Measurements from ENCODE around the gene SPON1.

Gene SPON1

DNA sequence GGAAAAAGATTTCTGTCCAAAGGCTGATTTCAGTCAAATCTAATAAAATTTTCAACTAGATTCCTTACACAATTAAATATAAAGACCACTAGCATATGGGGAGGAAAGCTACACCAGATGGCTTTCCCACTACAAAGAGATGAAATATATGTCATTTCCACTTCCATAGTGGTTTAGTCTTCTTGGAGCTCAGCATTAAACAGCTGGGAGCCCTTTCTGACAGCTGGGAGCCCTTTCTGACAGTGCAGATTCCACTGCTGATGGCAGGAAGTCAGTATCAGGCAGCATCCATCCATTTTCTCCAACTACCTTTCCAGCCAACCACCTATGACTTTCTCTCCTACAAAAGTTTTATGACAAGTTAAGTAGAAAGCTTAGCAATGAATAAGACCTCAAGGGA, 218.6 kb downstream of the SPON1 start:
- Histone ChIP-seq H3K27me3 (ENCODE audit: insufficient read depth, insufficient read length) (no peaks in the 10 kb centered on the region), H3K36me3 (ENCODE audit: insufficient read depth, insufficient read length, low read length) (no peaks in the 10 kb centered on the region), H3K9ac (ENCODE audit: insufficient read length, low read depth) (no peak overlapping the region), H3K9me3 (ENCODE audit: insufficient read depth, low read length) (no peaks in the 10 kb centered on the region), H3K4me3 (ENCODE audit: insufficient read length, low read depth) (no peak overlapping the region), H3K4me1 (ENCODE audit: insufficient read depth, insufficient read length) (no peaks in the 10 kb centered on the region)
- TF ChIP-seq ZNF274 (IDR thresholded peaks at IDR 0.05; ENCODE audit: low read depth, low read length) (no peak), YY1 (IDR thresholded peaks at IDR 0.05; ENCODE audit: insufficient read depth, insufficient read length) (no peak), SUZ12 (IDR thresholded peaks at IDR 0.05; ENCODE audit: extremely low read depth, insufficient read depth, insufficient read length) (no peak)
- no peak for DNase-seq (ENCODE audit: low read depth, low spot score)

DNA sequence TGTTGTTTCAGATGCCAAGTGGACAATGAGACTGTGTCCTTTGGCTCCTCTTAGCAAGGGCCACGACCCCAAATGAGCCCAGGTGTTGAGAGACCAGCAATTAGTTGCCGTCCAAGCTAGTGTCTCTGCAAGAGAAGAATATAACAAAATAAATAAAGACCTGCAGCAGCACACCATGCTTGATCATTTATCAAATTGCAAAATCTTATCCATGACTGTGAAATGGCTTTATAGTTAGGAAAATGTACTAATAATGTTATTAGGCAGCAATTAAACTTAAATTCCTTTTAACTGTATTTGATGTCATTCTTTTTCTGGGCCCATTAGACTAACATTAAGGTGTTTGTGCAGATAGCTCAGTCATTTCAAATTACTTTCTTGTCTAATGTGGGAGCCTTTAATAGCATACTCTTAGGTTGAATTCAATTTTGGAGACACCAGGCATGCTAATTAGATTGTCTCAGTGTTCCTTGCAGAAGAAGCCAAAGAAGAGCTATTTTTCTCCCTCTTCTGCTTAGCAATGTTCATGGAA, 220.4 kb downstream of the SPON1 start:
- Histone ChIP-seq H3K9ac (ENCODE audit: insufficient read length, low read depth) (no peak overlapping the region), H3K4me3 (ENCODE audit: insufficient read length, low read depth) (no peak overlapping the region), H3K9me3 (ENCODE audit: insufficient read depth, low read length) (no peaks in the 10 kb centered on the region), H3K27me3 (ENCODE audit: insufficient read depth, insufficient read length) (no peaks in the 10 kb centered on the region), H3K4me1 (ENCODE audit: insufficient read depth, insufficient read length) (no peaks in the 10 kb centered on the region), H3K36me3 (ENCODE audit: insufficient read depth, insufficient read length, low read length) (no peaks in the 10 kb centered on the region)
- no peak for DNase-seq (ENCODE audit: low read depth, low spot score)
- no peak for TF ChIP-seq SUZ12 (IDR thresholded peaks at IDR 0.05; ENCODE audit: extremely low read depth, insufficient read depth, insufficient read length)
- no peak for TF ChIP-seq YY1 (IDR thresholded peaks at IDR 0.05; ENCODE audit: insufficient read depth, insufficient read length)
- TF ChIP-seq ZNF274 (IDR thresholded peaks at IDR 0.05; ENCODE audit: low read depth, low read length) = no peak

DNA sequence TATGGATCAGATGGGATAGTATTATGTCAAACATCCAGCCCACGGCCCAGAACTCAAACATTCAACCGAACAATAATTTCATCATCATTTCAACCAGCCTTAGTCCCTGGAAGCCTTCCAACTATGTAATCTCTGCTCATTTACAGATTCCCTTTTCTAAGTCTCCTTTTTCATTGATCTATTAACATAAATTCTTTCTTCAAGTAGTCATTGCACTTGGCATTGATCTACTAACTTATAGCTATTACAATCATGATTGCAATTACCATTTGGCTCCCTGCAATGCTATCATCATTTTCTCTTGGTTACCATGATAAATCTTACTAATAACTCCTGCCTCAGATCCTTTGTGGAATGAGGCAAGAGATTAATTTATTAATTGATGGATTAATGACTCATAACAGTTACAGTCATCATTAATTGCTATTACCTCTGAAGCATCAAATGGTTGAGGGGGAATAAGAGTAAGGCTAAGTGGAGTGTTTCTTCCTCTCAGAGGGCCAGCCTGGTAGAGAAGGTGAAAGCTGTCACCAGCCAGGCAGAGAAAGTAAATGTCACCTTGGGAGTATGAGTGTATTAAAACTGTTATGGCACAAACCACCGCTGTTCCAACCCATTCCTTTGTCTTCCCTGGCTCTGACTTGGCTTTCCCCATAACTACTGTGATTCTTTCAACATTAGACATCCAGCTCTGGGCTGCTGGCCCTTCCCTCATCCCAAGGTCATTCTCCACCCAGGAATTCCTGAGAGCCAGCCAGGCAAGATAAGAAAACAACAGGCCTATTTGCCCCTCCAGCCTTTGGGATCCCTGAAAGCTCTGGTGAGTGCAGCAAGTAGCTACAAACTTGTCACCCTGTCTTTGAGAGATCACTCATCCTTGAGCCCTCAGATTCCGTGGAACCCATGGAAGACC, 221.8 kb downstream of the SPON1 start:
- Histone ChIP-seq H3K4me1 (ENCODE audit: insufficient read depth, insufficient read length) (no peaks in the 10 kb centered on the region), H3K9ac (ENCODE audit: insufficient read length, low read depth) (no peak overlapping the region), H3K27me3 (ENCODE audit: insufficient read depth, insufficient read length) (no peaks in the 10 kb centered on the region), H3K4me3 (ENCODE audit: insufficient read length, low read depth) (no peak overlapping the region), H3K36me3 (ENCODE audit: insufficient read depth, insufficient read length, low read length) (no peaks in the 10 kb centered on the region), H3K9me3 (ENCODE audit: insufficient read depth, low read length) (no peaks in the 10 kb centered on the region)
- TF ChIP-seq YY1 (IDR thresholded peaks at IDR 0.05; ENCODE audit: insufficient read depth, insufficient read length) (no peak), SUZ12 (IDR thresholded peaks at IDR 0.05; ENCODE audit: extremely low read depth, insufficient read depth, insufficient read length) (no peak), ZNF274 (IDR thresholded peaks at IDR 0.05; ENCODE audit: low read depth, low read length) (no peak)
- DNase-seq (ENCODE audit: low read depth, low spot score) = no peak

DNA sequence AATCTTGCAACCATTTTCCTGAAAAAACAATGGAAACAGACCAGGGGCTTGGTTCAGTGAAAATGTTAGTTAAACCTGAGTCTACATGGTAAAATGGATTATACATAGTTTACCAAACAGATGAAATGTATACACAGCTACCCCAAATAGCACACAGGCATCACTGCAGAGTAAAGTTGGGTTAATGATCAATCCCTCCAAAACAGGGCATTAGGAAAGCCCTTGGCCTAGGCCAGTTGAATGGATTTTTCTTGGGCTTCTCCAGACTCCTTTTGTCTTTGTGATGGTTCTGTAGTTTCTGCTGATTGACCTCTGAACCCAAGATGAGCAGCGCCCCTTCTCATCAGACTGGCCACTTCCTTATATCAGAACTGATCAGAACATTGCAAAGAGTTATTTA, 222.9 kb downstream of the SPON1 start:
- no peaks in the 10 kb centered on the region for H3K27me3 ChIP-seq (ENCODE audit: insufficient read depth, insufficient read length)
- H3K36me3 ChIP-seq (ENCODE audit: insufficient read depth, insufficient read length, low read length) = no peaks in the 10 kb centered on the region
- TF ChIP-seq SUZ12 (IDR thresholded peaks at IDR 0.05; ENCODE audit: extremely low read depth, insufficient read depth, insufficient read length) = no peak
- TF ChIP-seq ZNF274 (IDR thresholded peaks at IDR 0.05; ENCODE audit: low read depth, low read length) = no peak
- TF ChIP-seq YY1 (IDR thresholded peaks at IDR 0.05; ENCODE audit: insufficient read depth, insufficient read length) = no peak

GRCh38 chr11:14186046-14186775, 223.7 kb downstream of the SPON1 start:
- DNase-seq (ENCODE audit: low read depth, low spot score) = no peak

More for the DNA sequence above, 222.9 kb downstream of the SPON1 start:
- H3K9ac ChIP-seq (ENCODE audit: insufficient read length, low read depth) = no peak overlapping the region
- H3K4me3 ChIP-seq (ENCODE audit: insufficient read length, low read depth) = no peak overlapping the region
- H3K9me3 ChIP-seq (ENCODE audit: insufficient read depth, low read length) = no peaks in the 10 kb centered on the region
- DNase-seq (ENCODE audit: low read depth, low spot score) = no peak
- H3K4me1 ChIP-seq (ENCODE audit: insufficient read depth, insufficient read length) = no peaks in the 10 kb centered on the region

GRCh38 chr11:14189874-14190273, 227.4 kb downstream of the SPON1 start:
- no peaks in the 10 kb centered on the region for H3K27me3 ChIP-seq (ENCODE audit: insufficient read depth, insufficient read length)
- H3K9ac ChIP-seq (ENCODE audit: insufficient read length, low read depth) = no peak overlapping the region
- H3K36me3 ChIP-seq (ENCODE audit: insufficient read depth, insufficient read length, low read length) = no peaks in the 10 kb centered on the region
- H3K9me3 ChIP-seq (ENCODE audit: insufficient read depth, low read length) = no peaks in the 10 kb centered on the region
- no peak for DNase-seq (ENCODE audit: low read depth, low spot score)
- no peak for TF ChIP-seq SUZ12 (IDR thresholded peaks at IDR 0.05; ENCODE audit: extremely low read depth, insufficient read depth, insufficient read length)
- TF ChIP-seq YY1 (IDR thresholded peaks at IDR 0.05; ENCODE audit: insufficient read depth, insufficient read length) = no peak
- TF ChIP-seq ZNF274 (IDR thresholded peaks at IDR 0.05; ENCODE audit: low read depth, low read length) = no peak
- H3K4me3 ChIP-seq (ENCODE audit: insufficient read length, low read depth) = no peak overlapping the region
- H3K4me1 ChIP-seq (ENCODE audit: insufficient read depth, insufficient read length) = peaks cover 4% of the 10 kb centered on the region

More at GRCh38 chr11:14186046-14186775, 223.7 kb downstream of the SPON1 start:
- H3K9ac ChIP-seq (ENCODE audit: insufficient read length, low read depth) = no peak overlapping the region
- H3K4me3 ChIP-seq (ENCODE audit: insufficient read length, low read depth) = no peak overlapping the region
- no peaks in the 10 kb centered on the region for H3K36me3 ChIP-seq (ENCODE audit: insufficient read depth, insufficient read length, low read length)
- no peaks in the 10 kb centered on the region for H3K27me3 ChIP-seq (ENCODE audit: insufficient read depth, insufficient read length)
- no peaks in the 10 kb centered on the region for H3K9me3 ChIP-seq (ENCODE audit: insufficient read depth, low read length)
- TF ChIP-seq YY1 (IDR thresholded peaks at IDR 0.05; ENCODE audit: insufficient read depth, insufficient read length) = no peak
- no peaks in the 10 kb centered on the region for H3K4me1 ChIP-seq (ENCODE audit: insufficient read depth, insufficient read length)

Measured in NT2/D1 (cell line).